HG02588 (cell line): ENCODE results near the gene NCAPG2.

Source experiments
- ATAC-seq: cut with Tn5 transposase; IDR thresholded peaks from one replicate; pipeline ENCODE4 v1.9.1; 2021; ENCODE audit warnings: mild to moderate bottlenecking, moderate library complexity; ENCODE audit not compliant: unreplicated experiment

The NCAPG2 gene, protein sequence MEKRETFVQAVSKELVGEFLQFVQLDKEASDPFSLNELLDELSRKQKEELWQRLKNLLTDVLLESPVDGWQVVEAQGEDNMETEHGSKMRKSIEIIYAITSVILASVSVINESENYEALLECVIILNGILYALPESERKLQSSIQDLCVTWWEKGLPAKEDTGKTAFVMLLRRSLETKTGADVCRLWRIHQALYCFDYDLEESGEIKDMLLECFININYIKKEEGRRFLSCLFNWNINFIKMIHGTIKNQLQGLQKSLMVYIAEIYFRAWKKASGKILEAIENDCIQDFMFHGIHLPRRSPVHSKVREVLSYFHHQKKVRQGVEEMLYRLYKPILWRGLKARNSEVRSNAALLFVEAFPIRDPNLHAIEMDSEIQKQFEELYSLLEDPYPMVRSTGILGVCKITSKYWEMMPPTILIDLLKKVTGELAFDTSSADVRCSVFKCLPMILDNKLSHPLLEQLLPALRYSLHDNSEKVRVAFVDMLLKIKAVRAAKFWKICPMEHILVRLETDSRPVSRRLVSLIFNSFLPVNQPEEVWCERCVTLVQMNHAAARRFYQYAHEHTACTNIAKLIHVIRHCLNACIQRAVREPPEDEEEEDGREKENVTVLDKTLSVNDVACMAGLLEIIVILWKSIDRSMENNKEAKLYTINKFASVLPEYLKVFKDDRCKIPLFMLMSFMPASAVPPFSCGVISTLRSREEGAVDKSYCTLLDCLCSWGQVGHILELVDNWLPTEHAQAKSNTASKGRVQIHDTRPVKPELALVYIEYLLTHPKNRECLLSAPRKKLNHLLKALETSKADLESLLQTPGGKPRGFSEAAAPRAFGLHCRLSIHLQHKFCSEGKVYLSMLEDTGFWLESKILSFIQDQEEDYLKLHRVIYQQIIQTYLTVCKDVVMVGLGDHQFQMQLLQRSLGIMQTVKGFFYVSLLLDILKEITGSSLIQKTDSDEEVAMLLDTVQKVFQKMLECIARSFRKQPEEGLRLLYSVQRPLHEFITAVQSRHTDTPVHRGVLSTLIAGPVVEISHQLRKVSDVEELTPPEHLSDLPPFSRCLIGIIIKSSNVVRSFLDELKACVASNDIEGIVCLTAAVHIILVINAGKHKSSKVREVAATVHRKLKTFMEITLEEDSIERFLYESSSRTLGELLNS

DNA sequence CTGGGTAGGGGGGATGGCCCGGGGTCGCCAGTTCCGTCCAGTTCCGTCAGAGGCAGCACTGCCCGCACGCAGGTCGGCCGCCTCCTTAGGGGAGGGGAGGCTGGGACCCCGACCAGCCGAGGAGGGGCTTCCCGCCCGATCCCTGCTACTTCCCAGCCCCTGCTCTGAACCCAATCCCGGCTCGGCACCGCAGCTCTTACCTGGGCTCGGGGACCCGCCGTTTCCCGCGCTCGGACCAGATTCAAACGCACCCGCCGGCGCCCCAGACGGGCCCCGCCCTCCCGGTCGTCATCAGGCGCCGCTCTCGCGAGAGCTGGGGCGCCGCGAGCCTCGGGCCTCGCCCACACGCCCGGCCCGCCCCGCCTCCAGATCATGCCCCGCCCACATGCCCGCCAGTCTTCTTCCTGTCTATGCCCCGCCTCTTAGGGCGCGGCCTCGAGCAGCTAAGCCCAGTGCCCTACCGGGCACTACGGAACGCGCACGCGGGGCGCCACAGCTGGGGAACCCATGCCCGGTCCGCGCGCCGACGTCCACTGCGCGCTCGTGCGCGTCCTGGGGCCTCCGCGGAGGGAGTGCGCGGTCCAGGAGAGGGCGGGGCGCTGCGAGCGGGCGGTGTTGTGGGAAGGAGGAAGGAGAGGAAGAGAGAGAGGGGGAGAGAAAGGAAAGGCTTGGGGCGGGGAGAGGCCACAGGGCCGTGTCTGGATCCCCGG, at the start of gene NCAPG2:
TSS of gene NCAPG2 (minus strand) at position 281 of the 710 bp plus-strand sequence. CDS start 2,905 bp downstream, outside the sequence.
- peak; percentile 98 for ATAC-seq

DNA sequence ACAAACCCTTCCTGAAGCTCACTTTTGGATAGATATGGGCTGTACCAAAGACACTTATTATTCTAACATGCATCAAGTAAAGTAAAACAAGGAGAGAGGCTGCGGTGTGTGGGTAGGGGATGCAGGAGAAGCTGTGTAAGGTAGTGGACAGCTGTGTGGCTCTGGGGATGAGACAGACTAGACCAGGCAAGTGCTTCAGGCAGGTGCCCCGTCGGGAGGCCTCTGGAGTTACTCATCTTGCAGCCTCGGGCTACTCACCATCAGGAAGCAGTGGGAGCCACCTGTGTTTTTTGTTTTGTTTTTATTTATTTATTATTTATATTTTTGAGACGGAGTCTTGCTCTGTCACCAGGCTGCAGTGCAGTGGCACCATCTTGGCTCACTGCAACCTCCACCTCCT, 49.3 kb upstream of the NCAPG2 start:
- ATAC-seq: no peak

GRCh38 chr7:158751751-158752150, 47.1 kb upstream of the NCAPG2 start:
- ATAC-seq: no peak

DNA sequence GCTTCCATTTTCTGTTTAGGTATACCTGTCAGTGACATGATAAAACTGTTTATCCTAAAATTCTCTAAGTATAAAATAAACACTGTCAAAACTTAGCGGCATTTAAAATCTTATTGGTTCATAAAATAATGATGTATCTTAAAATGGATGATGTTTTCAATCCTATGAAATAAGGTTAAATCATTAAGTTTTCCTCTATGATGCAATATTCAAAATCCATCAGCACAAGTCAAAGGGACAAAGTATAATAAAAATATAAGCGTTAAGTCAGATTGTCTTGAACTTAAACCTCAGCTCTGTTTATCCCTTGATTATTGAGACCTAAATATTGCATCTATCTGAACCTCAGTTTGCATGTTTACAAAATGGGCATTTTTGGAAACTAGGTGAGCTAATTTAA, 46.6 kb upstream of the NCAPG2 start:
- ATAC-seq: no peak

DNA sequence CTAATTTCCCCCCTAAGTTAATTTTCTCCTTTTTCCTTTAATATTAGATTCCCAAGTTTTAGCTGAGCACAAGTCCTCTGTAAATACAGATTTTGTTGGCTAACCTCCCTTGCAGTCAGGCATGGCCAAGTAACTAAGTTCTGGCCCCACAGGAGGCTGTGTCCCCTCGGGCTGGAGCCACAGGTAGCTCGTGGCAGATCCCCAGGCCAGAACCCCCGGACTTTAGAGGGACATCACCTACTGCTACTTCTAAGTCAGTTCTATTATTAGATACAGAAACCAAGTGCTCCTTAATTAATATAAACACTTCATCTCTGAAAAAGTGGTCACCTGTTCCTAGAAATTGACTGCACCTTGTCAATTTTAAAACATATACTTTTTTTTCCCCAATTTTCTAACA, 46.1 kb upstream of the NCAPG2 start:
- ATAC-seq: no peak

- no peak for ATAC-seq
Measured at GRCh38 chr7:158749396-158749795, 44.8 kb upstream of the NCAPG2 start.

GRCh38 chr7:158748335-158748734, 43.7 kb upstream of the NCAPG2 start:
- no peak for ATAC-seq

GRCh38 chr7:158747408-158747807, 42.8 kb upstream of the NCAPG2 start:
- no peak for ATAC-seq

GRCh38 chr7:158746957-158747356, 42.4 kb upstream of the NCAPG2 start:
- ATAC-seq: no peak

DNA sequence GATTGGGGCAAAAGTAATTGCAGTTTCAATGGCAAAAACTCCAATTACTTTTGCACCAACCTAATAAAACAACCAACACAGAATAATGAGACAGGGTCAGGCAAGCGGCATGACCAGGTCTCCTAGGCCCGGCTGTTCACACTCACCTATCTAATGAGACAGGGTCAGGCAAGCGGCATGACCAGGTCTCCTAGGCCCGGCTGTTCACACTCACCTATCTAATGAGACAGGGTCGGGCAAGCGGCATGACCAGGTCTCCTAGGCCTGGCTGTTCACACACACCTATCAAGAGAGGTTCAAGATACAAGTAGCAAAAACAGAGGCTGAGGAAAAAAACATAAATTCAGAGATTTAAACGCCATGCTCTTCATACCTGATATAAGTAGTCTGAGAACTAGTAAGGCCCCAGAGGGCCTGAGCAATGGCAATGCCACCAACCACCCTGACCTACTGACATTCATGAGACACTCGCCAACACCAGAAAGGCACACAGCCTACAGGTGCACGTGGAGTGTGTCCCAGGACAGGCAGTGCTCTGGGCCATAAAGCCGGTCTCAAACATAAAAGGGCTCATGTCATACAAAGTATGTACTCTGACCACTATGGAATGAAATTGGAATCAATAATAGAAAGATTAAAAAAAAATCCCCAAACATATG, 40.6 kb upstream of the NCAPG2 start:
- ATAC-seq: no peak

- no peak for ATAC-seq
Measured at GRCh38 chr7:158744070-158744469, 39.5 kb upstream of the NCAPG2 start.

GRCh38 chr7:158743219-158743618, 38.6 kb upstream of the NCAPG2 start:
- no peak for ATAC-seq

GRCh38 chr7:158742065-158742821, 37.6 kb upstream of the NCAPG2 start:
- ATAC-seq: no peak

DNA sequence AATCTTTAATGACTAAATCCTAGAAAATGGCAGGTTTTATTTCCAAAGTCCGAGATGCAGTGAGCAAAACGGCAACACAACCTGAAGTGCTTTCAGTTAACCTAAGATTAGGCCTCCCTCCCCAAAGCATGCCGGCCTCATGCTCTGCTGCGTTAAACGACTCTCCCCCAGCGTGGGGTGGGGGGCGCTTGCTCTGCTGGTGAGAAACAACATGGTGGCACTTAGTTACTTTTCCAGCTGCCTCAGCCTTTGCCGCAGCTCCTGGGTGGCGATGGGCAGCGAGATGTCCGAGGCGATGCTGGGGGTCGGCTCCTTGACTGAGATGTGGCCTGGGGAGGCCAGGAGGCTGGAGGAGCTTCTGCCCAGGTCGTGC, 36.7 kb upstream of the NCAPG2 start:
- ATAC-seq: no peak

GRCh38 chr7:158740657-158741293, 36.2 kb upstream of the NCAPG2 start:
- no peak for ATAC-seq

GRCh38 chr7:158740013-158740656, 35.5 kb upstream of the NCAPG2 start:
- ATAC-seq: no peak

- no peak for ATAC-seq
Measured at GRCh38 chr7:158738841-158739240, 34.2 kb upstream of the NCAPG2 start.

GRCh38 chr7:158737064-158737695, 32.6 kb upstream of the NCAPG2 start:
- no peak for ATAC-seq
